Myocyte (in vitro differentiated cells): ENCODE data around the gene PTGDS. TPM values are rescaled to one million over a fixed set of nuclear protein-coding genes. Genes with fewer than 3 reads are reported as not detected.

Experiments
- DNase-seq: peaks from one replicate; pipeline ENCODE4 v3.0.0-alpha.2; 2012; ENCODE audit warnings: low read depth
- total RNA-seq: library from RNA; depleted of rRNA; stranded (reverse); fragments of >200 nt; gene quantifications from 2 replicates; pipeline ENCODE4 v1.2.3, GENCODE V29; 2014

PTGDS gene
- total RNA-seq, 1 donor from 2014 or later, result 126 TPM

DNA sequence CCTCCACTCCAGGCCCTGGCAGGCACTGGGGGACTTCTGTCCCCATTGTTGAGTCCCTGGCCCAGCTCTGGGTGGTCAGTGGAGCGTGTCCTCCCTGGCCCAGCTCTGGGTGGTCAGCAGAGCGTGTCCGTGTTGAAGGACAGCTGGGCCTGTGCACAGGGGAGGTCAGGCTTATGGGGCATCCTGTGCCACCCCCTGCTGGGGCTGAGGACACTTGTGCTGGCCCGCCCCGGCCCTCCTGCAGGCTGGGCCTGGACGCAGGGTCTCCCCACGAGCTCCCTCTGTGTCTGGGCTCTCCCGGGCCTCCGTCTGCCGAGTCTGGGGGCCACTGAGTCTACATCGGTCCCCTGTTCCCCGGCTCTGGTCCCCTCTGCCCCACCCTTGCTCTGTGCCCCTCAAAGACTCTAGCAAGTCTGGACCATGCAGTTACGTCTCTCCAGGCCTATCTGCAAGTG lies 30.5 kb downstream of the PTGDS start:
- DNase-seq, result no peak

DNA sequence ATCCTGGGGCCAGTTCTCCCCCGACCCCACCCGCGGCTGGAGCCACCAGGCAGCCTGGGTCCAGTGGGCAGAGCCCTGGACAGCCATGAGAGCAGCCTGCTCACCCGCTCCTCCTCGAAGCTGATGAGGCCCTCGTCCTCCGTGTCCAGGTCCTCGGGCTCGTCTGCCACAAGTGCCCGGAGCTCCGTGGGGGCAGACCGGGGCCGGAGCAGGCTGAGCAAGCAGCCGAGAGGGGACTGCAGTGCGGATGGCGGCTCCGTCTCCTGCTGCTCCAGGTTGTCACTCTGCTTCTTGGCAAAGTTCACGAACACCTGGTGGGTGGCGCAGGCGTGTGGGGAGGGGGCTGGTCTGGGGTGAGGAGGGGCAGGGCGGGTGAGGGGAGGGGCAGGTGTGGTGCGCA lies 31.0 kb downstream of the PTGDS start:
- DNase-seq, result no peak

DNA sequence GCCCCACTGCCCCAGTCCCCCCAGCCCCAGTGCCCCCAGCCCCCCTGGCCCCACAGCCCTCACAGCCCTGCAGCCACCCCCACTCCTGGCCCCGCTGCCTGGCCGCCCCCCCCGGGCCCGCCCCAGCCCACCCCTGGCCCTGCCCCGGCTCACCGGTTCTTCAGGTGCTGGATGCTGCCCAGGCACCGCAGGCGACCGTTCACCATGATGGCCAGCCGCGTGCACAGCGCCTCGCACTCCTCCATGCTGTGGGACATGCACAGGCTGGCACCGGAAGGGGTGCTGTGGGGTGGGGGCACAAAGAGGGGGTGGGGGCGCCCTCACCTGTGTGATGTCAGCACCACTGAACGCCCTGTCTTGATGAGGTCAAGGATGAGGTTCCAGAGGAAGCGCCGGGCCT lies 31.9 kb downstream of the PTGDS start:
- no peak for DNase-seq

DNA sequence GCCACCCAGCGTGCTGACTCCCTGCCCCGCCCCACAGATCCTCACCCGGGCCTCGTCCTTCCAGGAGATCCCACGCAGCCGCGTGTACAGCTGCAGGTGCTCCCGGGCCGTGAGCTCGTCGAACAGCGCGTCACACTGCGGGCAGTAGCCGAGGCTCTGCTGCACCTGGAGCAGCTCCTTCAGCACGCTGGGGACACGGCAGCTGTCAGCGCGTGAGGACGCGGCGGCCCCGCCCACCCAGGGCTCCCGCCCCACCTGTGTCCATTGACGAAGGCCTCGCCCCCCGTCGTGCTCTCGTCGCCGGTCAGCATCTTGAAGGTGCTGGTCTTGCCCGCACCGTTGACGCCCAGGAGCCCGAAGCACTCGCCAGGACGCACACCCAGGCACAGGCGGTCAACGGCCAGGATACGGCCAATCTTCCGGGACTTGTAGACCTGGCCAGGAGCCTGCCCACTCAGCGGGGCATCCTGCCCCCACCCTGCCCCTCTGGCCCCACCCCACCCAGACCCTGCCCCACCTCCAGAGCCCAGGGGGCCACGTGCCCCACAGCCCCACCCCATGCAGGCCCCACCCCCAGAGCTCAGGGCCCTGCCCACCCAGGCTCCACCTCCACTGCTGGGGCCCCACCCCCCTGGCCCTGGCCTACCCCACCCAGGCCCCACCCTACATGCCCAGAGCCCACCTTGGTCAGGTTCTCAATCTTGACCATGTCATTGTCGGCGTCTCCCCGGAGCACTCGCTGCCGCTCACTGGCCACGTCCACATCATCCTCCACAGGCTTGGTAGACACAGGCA lies 32.8 kb downstream of the PTGDS start:
- DNase-seq, result no peak

DNA sequence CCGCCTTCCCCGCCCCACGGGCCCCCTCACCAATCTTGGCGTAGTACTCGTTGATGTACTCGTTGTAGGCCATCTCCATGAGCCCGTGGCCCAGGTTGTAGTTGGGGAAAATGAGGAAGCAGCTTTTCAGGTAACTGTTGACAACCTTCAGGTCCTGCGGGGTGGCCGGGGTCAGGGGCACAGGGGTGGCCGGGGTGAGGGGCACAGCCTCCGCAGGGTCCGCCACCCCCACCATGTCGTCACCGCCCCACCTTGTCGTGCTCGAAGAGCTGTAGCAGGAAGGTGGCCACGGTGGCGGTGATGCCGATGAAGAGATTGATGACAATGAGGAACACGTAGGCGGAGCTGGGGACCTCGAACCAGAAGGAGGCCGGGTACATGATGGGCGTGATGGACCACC lies 33.9 kb downstream of the PTGDS start:
- no peak for DNase-seq

DNA sequence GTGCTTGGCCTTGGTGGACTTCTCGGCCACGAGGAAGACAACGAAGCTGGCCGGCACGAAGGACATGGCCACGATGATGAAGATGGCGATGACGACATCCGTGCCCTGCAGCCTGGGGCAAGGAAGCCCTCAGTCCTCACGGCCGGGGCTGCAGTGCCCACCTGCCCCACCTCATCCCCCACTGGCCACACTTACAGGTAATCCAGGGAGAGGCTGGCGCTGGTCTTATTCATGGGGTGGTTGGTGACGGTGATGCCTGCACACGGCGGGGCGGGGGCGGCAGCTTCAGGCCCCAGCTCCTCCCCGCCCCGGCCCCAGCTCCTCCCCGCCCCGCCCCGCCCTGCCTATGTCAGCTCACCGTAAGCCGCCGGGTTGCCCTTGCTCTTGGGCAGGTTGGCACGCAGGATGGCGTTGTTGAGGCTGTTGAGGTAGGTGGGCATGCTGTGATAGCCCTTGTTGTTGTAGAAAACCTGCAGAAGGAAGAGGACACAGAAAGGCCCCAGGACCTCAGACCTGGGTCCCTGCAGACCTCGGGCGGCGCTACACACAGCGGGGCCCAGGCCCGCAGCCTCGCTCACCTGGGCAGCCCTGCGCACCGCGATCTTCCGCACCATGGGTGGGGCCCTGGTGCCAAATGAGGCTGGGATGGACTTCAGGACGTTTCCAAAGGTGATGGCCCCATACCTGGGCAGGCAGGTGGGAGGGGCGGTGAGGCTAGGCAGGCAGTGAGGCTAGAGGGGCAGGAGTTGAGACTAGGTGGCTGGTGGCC lies 34.8 kb downstream of the PTGDS start:
- DNase-seq, result no peak

DNA sequence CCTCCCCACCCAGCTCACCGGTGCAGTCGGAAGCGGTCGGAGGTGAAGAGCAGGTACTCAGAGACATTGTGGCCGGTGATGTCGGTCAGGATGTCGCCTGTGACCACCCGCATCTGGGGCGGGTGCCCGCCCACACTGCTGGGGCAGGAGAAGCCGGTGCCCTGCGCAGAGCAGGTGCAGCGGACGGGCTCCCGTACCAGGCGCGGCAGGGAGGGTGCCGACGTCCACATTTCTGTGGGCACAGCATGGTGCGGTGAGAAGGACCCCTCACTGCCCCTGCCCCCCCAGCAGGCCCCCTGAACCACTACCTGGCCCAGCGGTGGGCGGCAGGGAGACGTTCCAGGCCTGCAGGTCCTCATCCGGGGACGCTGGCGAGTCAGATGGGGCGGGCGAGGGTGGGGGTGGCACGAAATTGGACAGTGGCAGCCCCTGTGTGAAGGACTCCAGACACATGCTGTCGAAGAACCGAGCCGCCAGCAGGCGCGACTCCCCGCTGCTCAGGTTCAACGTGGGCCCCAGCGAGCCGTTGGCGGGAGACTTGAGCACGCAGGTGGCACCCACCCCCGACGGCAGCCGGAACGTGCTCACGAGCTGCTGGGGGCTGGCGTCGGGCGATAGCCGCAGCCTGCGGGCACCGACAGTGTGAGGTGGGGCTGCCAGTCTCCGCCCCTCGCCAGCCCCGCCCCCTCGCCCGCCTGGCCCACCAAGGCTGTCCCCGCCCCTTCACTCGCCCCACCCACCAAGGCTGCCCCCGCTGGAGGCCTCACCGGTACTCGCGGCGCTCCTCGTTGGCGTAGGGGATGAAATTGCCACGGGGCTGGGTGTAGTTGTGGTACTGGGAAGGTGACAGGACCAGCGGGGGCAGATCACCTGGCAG lies 35.6 kb downstream of the PTGDS start:
- no peak for DNase-seq

DNA sequence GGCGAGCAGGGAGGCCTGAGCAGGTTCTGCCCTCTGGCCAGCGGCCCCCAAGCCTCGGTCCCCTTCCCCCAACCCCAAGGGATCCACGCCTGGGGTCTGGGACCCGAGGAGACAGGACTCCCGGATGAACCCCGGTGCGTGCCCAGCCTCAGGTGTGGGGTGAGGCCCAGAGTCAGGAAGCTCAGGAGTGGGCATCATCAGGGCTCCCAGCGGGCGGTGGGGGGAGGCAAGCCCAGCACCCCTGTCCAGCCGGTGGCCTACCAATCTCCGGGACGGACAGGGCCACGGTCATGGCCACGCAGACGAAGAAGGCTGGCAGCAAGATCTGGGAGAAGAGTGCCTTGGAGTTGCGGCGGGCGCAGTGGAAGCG lies 36.3 kb downstream of the PTGDS start:
- DNase-seq, result no peak

DNA sequence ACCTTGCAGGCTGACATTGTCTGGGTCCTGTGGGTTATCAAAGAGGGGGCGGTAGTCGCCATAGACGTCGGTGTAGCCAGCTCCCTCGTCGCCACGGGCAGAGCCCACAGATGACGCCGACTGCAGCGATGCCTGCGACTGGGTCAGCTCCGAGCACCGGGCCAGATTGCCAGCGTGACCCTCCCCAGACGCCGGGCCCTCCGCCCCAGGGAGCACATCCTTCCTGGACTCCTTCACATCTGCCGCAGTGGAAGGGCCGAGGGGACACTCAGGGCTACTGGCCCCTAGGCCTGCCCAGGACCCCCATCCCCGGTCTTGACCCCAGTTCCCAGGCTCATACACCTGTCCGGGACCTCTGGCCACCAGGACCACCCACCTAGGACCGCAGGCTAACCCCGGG lies 36.9 kb downstream of the PTGDS start:
- DNase-seq, result no peak

DNA sequence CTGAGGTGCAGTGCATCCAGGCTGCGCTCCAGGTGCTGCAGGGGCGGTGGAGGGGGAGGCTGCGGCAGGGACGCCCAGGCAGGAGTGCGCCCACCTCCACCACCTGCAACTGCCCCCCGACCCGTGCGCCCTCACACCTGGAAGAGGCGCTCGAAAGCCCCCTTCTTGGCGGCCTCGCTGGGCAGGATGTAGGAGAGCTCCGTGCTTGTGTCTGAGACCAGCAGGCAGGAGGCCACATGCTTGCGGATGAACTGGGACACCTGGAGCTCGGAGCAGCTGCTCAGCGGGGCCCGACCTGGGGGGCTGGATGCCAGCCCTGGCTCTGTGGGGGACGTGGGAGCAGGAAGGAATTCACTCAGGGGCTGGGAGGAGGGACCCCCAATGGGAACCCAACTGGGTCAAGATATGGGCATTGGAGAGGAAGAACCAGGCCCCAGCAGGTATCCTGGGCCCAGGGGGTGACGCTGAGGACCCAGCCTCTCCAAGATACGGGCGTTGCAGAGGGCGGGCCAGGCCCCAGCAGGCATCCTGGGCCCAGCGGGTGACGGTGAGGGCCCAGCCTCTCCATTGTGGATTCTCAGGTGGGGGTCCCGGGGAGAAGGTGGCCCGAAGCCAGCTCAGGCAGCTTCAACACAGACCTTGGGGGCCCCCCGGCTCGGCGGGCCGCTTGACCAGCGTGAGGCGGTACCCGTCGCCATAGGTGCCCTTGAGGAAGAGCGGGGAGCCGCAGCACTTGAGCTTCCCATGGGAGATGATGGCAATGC lies 37.7 kb downstream of the PTGDS start:
- DNase-seq, result no peak

DNA sequence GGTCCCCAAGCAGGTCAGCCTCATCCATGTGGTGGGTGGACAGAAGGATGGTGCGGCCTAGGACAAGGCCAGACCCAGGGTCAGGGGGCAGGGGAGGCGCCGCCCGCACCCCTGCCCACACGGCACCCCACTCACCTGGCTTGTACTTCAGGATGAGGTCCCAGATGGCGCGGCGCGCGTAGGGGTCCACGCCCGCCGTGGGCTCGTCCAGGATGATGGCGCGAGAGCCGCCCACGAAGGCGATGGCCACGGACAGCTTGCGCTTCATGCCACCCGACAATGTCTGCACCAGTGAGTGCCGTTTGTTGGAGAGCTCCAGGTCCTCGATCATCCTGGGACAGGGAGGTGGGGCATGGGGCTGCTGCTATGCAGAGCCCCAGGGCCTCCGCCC lies 38.2 kb downstream of the PTGDS start:
- DNase-seq, result no peak

DNA sequence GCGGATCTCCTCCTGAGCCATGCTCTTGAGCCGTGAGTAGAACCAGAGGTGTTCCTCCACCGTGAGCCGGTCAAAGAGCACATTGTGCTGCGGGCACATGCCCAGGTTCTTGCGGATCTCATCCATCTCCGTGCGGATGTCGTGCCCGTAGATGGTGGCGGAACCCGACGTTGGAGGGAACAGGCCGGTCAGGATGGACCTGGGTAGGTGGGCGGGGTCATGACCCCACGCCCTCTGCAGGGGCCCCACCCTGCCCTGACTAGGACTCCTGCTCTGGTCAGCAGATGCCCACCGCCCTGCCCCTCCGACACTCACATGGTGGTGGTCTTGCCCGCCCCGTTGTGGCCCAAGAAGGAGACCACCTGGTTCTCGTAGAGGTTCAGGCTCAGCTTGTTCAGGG lies 38.7 kb downstream of the PTGDS start:
- no peak for DNase-seq

DNA sequence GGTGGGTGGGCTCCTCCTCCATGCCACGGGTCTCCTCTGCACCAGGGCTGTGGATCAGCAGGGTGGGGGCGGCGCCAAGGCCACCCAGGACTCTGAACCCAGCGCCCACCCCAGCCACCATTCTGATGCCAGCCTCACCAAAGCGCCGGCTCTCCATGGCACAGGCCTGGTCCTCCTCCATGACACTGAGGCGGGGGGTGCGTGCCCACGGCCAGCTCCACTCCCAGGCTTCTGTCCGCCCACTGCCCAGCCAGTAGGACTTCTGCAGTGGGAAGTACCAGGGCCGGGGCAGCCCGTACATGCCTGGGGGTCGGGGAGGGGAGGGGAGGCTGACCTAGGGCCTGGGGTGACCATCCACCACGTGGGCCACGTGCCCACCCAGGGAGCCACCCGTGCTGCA lies 39.1 kb downstream of the PTGDS start:
- no peak for DNase-seq

DNA sequence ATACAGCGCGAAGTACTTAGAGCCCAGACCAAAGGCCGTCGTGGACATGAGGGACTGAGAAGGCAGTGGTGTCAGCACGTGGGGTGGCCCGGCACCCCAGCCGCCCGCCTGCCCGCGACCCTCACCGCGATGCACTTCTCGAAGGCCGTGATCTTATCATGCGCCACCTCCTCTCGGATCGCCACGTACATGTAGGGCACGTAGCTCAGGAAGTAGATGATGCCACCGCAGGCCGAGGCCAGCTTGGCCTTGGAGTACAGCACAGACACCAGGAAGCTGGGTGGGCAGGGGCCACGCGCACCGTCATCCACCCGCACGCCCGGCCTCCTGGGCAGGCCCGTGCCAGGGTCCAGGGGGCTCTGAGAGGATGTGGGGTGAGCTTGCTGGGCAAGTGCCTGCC lies 39.8 kb downstream of the PTGDS start:
- no peak for DNase-seq

DNA sequence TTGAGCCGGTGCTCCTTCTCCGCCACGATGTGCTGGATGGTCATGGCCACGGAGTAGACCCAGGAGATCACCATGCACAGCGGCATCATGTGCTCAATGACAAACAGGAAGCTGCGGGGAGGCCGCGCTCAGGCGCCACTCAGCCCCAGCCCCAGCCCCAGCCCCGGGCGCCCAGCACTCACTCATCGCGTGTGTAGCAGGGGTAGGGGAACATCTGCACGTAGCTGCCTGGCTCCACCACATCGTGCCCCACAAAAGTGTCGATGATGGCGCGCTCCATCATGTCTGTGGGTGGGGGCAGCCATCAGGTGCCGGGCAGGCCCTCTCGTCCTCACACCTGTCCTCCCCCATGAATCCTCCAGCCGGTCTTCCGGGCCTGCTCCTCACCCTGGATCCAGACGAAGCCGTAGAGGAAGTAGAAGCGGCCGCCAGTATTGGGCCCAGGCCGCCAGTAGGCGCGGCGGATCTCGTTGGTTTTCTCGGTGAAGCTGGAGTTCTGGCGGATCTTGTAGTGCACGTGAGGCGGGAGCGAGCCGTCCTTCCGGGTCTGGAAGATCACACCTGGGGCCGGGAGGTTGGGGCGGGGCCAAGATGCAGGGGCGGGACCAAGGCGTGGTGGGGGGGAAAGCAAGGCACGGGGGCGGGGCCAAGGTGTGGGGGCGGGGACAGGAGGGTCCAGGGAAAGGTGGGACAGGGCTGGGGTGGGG lies 40.6 kb downstream of the PTGDS start:
- DNase-seq, result no peak

DNA sequence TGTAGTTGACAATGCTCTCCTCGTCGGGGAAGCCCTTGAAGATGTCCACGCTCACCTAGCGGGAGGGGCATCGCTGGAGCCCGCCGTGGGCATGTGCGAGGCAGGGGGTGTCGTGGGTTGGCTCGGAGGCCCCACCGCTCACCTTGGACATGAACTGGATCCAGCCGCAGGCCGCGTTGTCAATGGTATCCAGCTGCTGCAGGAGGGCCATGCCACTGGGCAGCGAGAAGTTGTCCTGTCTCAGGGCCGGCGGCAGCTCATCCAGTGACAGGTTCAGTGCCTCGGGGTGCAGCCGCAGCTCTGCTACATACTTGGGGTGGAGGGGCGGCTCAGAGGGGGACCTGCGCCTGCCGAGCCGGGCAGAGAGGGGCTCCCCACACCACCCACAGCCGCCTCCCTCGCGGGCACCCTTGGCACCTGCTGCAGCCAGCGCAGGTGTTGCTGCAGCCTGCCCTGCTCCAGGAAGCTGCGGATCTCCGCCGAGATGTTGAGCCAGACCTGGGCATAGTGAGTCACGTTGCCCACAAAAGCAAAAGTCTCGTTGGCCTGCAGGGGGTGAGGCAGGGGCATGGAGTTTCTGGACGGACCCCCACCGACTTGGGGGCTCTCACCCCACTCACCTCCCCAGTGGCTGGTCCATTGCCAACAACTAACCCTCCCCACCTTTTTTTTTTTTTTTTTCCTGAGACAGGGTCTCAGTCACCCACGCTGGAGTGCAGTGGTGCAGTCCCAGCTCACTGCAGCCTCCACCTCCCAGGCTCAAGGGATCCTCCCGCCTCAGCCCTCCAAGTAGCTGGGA lies 41.7 kb downstream of the PTGDS start:
- DNase-seq, result no peak

DNA sequence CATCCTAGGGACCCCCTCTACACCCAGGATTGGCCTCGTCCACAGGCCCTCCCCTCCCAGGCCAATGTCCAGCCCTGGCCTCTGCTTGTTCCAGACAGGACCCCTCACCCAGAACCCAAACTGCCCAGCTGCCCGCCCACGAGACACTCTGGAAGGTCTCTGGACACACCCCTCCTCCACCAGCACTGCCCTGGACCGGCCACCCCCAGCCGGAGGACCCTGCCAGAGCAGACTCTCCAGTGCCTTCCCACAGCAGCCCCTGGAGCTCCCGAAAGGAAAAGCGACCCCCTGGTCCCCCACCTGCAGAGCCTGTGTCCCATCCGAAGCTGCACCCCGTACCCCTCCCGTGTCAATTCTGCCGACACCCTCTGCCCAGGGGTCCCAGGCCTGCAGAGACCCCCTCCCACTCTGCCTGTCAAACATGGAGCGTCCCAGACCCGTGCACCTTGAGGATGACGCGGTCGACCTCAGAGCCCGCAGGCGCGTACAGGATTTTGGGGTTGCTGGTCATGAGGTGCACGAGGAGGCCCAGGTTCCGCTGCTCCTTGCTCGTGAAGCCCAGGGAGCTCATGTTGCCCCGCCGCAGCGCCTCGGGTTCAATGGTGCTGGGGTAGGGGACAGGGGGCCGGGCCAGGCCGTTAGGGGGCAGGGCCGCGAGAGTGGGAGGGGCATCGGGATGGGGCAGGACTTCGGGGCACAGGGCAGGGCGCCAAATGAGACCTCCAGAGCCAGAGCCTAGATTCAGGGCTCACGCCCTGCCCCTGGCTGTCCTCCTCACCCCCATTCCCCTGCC lies 42.8 kb downstream of the PTGDS start:
- DNase-seq, result no peak

DNA sequence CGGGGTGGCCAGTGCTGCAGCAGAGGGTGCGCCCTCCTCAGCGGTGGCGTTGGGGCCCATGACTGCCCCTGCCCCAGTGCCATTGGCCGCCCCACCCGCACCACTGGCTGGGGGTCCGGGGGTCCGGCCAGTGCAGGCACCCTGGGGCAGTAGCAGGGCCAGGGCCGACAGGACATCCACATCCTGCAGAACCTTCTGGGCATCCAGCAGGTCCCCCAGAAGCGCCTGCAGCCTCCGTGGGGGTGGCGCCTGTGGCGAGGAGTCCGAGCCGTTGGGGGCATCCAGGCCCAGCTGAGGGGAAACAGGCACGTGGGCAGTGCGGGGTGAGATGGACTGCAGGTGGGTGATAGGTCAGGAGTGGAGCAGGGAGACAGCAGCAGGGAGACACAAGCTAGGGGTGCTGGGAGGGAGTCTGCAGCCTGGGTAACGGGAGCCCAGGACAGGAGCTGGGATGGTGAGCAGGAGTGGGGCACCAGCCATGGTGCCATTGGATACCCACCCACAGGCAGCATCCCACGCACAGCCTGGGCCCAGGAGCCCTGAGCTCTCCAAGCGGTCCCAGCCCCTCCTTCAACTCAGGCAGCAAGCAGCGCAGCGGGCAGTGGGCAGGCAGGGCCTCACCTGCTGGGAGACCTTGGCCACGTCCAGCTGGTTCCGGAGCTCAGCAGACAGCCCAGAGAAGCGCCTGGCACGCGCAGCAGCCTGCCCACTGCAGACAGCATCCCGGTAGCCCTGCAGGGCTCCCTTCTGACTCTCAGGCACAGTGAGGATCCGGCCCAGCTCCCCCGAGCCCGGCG lies 43.7 kb downstream of the PTGDS start:
- no peak for DNase-seq
